Activated T-cell treated with anti-CD3 and anti-CD28 coated beads for 24 hours (primary cell): ENCODE results near the gene SMC3.

Experiments
- DNase-seq: peaks from one replicate; pipeline ENCODE4 v3.0.0-alpha.2; 2020; ENCODE audit warnings: low read depth

The SMC3 gene

DNA sequence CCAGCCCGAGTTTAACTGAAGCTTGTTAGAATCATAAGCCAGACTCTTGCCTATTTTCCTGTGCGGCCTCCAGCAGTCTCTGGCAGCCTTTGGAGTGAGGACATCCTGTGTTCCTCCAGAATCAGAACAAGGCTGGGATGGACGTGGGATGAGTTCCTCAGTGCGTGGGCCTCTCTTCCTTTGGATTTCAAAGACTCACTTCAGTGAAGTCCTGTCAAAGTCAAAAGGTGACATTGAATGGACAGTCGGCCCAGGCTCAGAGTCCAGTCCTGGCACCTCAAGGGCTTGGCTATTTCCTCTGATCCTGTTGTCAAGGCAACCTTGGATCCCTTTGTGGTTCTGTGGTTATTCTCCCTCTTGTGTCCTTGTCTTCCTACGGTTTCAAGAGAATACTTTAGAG lies 21.4 kb upstream of the SMC3 start:
- DNase-seq, result no peak

DNA sequence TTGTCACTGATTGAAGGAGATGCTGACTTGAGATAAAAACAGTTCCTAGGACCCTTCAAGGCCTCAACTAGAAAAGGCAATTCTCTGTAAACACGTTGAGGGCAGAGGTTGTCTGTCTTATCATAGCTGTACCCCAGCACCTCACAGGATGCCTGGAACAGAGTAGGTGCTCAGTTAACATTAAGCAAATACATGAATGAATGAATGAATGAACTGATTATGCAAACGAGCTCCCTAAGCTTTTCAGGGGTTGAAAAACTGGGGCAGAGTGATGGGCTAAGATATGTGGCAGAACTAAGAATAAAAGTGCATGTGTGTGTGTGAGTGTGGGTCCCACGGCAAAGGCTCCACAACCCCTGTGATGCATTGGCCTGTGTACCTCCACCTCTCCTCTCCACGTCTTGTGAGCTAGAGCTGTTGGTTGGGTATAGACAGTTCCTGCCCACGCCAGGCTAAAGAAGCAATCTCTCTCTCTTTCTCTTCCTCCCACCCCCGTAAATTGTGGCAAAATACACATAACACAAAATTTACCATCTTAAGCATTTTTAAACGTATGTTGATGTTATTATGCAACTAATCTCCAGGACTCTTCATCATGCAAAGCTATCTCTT lies 20.9 kb upstream of the SMC3 start:
- no peak for DNase-seq

DNA sequence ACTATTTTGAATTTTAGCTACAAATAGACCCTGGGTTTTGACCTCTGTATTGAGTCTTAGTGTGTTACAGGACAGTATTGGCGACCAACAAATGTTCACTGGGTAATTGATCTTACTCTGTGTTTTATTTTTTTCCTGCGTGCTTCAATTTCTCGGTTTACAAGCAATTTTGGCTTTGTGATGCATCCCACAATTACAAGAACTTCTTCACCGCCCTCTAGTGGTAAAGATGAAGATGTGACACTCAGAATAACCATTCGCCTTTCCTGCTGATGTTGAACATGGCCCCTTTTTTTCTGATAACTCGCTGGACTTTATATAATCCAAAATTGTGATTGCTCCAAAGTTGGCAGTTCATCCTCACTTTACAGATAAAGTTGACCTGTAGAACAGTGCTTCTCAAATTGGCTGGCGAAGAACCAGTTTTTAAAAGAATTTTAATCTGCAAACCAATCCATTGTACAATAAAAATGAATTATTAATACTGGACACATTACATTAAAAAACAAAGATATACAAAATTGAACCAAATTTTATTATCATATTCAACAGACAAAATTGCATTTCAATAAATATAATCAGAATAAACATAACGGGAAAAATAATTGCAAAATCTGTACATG lies 20.2 kb upstream of the SMC3 start:
- DNase-seq, result no peak

DNA sequence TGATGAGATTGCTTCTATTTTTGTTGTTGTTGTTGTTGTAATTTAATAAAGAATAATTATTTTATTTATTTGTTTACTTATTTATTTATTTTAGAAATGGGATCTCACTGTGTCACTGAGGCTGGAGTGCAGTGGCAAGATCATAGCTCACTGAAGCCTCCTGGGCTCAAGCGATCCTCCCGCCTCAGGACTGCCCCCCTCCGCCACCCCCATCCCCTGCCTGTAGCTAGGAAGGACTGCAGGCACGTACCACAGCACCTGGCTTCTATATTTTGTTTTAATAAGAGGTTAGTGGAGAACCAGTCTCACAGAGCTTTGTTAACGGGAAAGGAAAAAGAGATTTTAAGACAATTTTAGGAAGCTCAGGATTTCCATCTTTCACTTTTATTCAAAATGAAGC lies 19.5 kb upstream of the SMC3 start:
- no peak for DNase-seq

DNA sequence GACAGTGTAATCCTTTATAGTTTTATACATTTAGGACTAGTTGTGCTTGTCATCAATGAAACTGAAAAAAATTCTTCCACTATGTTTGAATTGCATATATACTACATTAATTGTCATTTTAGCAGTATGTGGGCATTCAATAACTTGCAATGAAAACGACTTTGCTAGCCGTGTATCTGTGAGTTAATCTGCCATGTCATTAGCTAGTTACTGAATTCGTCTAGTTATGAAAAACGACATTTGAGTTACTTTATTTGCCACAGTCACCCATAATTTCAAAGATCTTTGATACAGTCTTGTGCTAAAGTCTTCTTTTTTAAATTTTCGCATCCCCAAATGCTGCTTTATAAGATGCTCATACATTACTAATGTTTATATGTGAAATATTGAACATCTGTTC lies 18.3 kb upstream of the SMC3 start:
- no peak for DNase-seq

DNA sequence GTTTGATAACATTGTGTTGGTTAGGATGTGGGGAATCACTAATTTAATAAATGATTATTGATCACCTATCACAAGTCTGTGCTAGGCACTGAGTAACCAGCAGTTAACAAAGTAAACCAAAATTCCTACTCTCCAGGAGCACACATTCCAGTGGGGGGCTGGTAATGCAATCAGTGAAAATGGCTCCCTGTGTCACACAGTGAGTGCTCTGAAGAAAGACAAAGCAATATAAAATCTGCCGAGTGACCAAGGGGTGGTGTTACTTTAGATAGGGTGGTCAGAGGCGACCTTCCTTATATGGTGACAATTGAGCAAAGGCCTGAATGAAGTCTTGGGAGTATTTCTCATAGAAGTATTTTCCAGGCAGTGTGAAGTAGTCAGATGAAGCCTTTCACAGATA lies 13.6 kb upstream of the SMC3 start:
- no peak for DNase-seq

DNA sequence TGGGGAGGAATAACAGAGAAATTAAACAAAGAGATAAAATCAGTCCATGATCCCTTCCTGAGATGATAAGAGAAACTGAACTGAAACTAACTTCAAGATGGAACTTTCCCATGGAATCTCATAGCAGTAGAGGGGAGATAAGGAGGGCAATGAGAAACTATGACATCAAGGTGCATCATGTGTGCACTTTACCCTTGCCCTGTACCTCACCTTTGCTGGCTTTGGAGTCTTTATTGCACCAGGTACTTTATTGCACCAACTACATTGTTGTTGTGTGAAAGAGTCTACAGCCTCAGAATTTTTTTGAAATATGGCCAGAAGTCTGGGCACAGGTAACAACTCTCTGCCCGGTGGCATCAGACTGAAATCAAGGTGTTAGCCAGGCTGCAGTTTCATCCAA lies 11.2 kb upstream of the SMC3 start:
- DNase-seq, result no peak

DNA sequence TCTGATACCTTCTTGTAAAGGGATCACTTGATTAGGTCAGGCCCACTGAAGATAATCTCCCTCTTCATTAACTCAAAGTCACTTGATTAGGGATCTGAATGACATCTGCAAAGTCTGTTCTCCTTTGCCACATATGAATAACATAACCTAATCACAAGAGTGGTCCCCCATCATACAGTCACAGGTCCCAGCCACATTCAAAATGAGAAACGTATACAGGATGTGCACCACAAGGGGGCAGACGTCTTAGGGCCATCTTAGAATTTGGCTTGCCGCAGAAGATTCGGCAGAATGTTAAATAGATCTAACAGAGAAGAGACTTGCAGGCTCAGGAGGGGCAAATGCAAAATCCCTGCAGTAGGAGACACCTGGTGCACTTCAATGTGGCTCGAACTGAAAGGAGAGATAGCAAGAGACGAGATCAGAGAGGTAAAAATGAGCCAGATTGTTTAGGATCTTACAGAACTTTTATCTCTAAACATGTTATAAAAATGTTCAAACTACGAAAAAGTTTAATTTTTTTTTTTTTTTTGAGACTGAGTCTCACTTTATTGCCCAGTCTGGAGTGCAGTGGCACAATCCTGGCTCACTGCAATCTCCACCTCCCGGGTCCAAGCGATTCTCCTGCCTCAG lies 10.4 kb upstream of the SMC3 start:
- DNase-seq, result peak; percentile 65

DNA sequence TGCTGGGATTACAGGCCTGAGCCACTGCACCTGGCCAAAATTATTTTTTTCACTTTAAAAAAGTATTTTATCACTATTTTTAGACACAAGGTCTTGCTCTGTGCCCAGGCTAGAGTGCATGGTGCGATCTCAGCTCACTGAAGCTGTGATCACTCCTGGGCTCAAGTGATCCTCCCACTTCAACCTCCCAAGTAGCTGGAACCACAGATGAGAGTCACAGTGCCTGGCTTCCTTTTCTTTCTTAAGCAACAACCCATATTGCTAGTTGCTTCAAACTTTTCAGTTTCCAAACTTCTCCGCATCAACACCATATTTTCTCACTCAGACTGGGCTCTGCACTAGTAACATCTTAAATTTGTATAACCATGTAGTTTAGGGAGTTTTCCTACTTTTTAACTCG lies 9.5 kb upstream of the SMC3 start:
- no peak for DNase-seq

DNA sequence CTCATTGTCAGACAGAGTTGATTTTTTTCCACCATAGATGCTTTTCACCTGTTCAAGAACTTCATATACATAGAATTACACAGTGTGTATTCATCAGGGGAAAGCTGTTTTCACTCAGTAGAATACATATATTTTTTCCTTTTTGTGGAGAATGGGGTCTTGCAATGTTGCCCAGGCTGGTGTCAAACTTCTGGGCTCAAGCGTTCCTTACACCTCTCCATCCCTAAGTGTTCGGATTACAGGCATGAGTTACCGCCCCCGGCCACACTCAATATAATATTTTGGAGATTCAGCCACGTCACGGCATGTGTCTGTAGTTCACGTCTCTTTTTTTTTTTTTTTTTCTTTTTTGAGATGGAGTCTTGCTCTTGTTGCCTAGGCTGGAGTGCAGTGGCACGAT lies 7.5 kb upstream of the SMC3 start:
- DNase-seq, result no peak

DNA sequence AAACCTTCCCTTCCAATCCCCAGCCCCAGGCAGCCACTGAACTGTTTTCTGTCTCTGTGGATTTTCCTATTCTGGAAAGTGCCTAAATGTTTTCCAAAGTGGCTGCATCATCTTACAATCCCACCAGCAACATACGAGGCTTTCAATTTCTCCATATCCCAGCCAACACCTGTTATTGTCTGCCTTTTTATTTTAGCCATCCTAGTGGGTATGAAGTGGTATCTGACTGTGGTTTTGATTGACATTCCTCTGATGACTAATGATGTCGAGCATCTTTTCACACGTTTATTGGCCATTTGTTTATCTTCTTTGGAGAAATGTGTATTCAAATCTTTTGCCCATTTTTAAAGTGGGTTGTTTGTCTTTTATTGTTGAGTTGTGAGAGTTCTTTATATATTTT lies 6.2 kb upstream of the SMC3 start:
- no peak for DNase-seq

DNA sequence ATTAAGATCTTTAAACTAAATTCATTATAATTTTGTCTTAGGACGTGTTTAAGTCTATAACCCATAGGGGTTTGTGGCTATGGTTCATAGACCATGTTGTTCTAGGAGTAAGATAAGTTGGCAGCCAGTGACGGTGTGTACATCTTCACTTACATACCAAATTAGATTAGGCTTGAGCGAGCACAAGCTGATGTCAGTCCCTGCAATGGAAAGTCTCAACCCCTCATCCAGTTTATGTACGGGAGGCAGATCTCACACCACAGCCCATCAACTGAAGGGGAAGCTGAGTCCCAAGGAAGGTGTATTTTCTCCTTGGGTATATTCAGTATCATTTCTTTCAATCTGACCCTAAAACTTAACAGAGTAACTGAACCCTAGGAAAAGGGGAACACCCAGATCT lies 5.1 kb upstream of the SMC3 start:
- no peak for DNase-seq

DNA sequence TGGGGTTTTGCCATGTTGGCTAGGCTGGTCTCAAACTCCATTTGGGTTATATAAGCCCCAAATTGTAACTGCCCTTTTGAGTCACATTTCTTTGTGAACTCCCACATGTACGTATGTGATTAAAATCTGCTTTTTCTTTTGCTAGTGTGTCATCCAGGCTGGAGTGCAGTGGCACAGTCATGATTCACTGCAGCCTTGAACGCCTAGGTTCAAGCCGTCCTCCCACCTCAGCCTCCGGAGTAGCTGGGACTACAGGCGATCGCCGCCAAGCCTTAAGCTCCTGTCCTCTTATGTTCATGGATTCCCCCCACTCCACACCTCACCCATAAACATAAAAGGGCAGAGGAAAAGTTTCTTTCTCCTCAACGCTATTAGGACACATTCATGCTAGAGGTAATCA lies 4.4 kb upstream of the SMC3 start:
- no peak for DNase-seq

DNA sequence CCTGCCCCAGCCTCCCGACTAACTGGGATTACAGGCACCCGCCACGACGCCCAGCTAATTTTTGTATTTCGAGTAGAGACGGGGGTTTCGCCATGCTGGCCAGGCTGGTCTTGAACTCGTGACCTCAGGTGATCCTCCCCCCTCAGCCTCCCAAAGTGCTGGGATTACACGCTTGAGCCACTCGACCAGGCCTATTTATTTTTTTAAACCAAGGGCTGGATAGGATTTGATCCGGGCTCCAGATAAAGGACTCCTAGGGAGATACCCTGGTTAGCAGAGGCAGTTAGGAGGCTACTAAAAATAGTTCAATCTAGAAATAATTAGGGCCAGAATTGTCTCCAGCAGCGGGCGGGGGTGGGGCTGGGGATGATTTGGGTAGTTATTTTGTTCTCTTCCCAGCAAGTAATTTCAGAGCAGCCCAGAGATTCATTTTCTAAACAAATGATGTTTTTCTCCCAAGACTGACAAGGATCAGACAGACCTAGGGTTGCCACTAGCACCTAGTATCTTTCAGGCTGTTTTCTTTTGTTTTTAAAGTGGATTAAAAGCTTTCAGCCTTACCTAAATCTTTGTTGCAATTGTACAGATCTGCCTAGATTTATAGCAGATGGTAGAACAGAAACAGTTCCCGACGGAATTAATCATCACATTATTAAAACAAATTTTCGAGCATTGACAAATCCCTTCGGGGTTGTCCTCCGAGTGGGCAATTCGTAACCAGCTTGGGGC lies 859 bp upstream of the SMC3 start:
- DNase-seq, result no peak

DNA sequence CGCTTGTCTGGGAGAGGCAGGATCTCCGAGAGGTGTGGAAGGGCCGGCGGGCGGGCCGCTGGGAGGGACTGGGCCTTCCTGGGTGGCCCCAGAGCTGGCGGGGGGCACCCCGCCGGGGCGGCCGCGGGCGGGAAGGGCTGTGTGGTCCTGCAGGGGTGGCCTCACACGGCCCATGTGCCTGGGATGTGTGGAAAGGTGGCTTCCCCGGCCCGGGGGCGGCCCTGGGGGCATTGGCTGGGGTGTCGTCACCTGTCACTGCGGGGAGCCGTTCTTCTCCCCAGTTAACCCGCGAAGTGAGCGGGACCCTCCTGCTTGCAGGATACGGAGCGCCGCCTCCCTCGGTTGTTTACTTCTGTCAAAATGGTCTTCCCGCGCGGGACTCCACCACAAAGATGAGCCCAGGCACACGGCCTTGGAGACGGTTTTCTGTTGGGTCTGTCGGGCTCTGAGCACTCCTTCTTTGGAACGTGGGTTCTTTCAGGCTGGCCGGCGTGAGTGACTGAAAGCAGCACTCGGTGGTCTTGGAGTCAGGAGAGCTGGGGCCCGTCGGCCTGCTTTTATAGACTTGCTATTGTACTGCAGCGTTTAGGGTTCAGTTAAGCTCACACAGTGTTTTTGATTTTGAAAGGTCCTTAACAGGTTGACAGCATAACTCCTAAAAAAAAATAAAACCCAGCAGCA lies 700 bp downstream of the SMC3 start:
- DNase-seq, result peak; percentile 48

DNA sequence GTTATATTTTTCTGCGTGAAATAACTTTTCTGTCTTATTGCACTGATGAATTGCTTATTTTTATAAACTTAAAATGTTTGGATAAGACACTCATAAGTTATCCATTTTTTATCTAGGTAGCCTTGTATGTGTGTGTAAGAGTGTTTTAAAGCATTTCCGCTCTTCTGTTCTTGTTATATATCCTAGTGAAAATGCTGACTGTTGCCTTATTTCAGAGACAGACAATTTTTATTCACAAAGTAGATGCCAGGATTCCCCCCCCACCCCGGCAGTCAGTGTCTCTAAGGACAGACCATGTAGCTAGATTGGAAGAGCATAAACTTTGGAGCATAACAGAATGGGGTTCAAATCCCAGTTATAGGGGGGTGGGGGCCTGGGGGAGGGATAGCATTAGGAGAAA lies 1.6 kb downstream of the SMC3 start:
- DNase-seq, result no peak

DNA sequence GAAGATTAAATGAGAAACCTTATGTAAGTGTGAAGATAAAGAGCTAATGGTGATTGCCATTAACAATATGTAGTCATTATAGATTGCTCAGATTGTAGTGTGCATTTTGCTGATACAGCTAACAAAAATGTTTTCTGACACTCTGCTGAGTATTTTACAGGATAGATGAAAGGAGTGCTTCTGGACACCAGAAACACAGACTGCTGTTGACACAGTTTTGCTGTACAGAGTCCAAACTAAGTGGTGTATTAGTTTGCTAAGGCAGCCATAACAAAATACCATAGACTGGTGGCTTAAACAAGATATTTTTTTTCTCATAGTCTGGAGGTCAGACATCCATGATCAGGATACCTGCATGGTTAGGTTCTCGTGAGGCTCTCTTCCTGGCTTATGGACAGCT lies 2.2 kb downstream of the SMC3 start:
- DNase-seq, result no peak

DNA sequence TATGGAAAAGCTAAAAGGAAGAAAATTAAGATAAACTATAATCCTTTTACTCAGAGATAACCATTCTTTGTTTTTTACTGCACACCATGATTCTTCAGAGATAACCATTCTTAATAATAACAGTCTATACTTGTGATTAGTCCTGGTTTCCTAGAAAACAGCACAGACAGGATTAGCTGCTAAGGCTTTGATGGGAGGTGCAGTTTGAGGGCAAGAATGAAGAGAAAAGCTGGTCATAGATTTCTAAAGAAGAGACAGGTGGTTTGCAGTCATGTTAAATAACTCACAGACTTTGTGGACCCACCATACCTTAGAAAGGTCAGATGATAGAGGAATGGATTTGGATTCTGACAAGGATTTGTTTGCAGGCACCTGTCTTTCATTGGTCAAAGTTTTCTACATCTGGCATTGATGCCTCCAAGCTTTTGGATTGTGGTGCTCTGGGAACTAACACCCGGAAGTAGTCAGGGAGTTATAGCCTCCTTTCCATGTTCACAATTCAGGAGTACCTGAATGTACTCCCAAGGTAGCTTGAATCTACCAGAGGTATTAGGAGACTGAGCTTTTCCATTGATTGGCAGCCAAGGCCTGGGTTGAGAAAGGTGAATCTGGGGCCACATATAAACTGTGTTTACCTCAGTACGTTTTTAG lies 3.7 kb downstream of the SMC3 start:
- no peak for DNase-seq

DNA sequence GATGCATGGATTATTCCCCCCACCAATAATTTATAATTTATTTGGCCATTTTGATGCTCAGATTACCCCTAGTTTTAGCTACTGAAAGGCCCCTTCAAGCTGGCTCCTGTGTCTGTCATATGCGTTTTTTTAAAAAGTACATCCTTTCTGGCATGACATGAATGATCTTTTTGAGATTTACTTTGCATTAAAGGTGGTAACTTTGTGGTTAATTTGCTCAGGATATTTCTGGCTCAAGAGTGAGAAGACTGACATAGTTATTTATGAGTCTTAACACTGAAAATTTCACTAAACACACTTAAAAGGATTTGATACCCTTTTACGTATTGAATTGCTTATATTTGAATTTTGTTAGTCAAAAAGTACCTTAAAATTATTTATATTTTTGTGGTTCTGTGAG lies 5.4 kb downstream of the SMC3 start:
- no peak for DNase-seq

DNA sequence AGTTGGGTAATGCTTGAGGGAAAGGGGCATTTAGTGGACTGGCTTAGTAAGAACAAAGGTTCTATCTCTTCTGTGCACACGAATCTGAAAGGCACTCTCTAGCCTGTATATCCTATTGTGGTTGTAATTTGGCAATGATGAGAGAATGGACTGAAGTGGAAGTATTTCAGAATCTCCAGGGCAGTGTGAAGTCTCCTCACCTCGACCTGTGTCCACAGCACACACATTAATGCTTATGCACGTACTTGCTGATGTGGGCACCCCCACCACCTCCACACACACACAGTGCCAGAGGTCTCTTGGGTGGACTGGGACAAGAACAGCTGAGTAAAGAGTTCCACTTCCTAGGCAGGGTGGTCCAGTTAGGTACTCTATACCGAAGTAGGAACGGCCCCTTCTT lies 6.9 kb downstream of the SMC3 start:
- DNase-seq, result no peak

DNA sequence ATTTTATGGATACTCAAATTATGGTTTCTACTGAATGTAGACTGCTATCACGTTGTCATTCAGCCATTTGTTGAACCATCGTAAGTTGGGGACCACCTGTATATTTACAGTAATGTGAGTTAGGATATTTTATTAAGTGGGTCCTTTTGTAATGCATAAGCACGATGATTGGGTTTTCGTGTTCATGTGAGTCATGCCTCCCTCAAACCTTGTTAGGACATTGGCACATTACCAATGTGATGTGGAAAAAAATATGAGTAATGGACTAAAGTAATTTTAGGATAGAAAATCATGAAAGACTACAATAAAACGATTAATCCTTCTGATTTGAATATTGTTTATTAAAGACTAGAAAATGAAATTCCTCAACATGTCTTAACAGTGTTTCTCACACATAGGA lies 8.7 kb downstream of the SMC3 start:
- no peak for DNase-seq

DNA sequence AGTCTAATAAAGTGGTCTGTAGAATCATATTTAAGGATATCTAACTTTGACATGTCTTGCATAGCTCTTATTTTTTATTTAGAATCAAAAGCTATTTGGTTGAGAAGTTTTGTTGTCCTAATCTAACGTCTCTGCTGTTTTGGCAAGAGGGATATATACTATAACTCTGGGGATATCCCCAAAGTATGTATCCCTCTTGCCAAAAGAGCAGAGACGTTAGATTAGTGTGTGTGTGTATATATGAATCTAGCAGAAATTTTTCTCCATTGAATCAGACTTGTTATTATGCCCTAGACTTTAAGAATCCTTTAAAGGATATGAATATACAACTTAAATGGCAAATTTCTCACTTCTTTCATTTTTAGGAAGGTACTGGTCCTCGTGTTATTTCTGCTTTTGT lies 9.6 kb downstream of the SMC3 start:
- no peak for DNase-seq
